ENCODE data around the gene MAP3K10. TPM values are rescaled to one million over a fixed set of nuclear protein-coding genes. Genes with fewer than 3 reads are reported as not detected.
"Not testable (repeated sequence)": the region's sequence is repeated elsewhere in the genome, so short reads cannot be mapped to it uniquely, and the experiment has no call there.

MAP3K10 gene
- total and polyA plus RNA-seq, 4 donors: 11.1 to 99.7 (median 50.6) TPM

DNA sequence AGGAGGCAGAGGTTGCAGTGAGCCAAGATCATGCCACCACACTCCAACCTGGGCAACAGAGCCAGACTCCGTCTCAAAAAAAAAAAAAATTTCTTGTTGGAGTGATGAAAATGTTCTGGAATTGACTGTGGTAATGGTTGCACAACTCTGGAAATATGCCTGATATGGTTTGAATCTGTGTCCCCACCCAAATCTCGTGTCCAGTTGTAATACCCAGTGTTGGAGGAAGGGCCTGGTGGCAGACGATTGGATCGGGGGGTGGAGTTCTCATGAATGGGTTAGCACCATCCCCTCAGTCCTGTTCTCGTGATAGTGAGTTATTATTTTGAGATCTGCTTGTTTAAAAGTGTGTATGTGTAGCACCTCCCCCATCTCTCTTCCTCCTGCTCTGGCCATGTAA lies 41.1 kb upstream of the MAP3K10 start:
- Histone ChIP-seq H3K9me3 (ENCODE audit: control insufficient read depth, insufficient read depth, low read length) (no peaks in the 10 kb centered on the region), H3K36me3 (ENCODE audit: control insufficient read depth, insufficient read depth, low read length) (no peaks in the 10 kb centered on the region), H3K27me3 (ENCODE audit: control insufficient read depth, insufficient read depth, low read length) (peaks cover 2% of the 10 kb centered on the region), H3K4me3 (ENCODE audit: low read depth, low read length) (no peak overlapping the region), H3K4me1 (ENCODE audit: control insufficient read depth, insufficient read depth, low read length) (no peaks in the 10 kb centered on the region), H3K27ac (ENCODE audit: low read depth, low read length) (no peak overlapping the region)
- no peak for DNase-seq (ENCODE audit: low read depth in 4 of 6, low spot score in 6 of 6)
- WGBS (ENCODE audit: insufficient coverage): 100% methylated on average over 2 of the region's 5 CpGs

DNA sequence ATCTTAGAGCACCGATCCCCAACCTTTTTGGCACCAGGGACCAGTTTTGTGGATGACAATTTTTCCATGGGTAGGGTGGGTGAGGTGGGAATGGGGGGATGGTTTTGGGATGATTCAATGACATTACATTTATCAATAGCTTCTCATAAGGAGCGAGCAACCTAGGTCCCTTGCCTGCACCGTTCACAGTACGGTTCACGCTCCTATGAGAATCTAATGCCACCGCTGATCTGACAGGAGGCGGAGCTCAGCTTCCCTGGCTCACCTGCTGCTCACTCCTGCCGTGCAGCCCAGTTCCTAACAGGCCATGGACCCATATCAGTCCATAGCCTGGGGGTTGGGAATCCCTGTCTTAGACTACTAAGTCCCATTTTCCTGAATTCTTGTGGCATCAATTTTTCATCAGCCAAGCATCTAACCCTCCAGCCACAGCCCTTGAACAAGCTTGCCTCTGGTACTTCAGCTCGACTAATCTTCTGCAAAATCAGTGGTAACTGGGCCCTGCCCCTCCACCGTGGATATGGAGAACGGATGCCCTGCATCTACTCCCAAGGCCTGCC lies 37.0 kb upstream of the MAP3K10 start:
- H3K27ac ChIP-seq (ENCODE audit: low read depth, low read length): no peak overlapping the region
- H3K4me1 ChIP-seq (ENCODE audit: control insufficient read depth, insufficient read depth, low read length): no peaks in the 10 kb centered on the region
- no peaks in the 10 kb centered on the region for H3K27me3 ChIP-seq (ENCODE audit: control insufficient read depth, insufficient read depth, low read length)
- H3K4me3 ChIP-seq (ENCODE audit: low read depth, low read length): no peak overlapping the region
- no peaks in the 10 kb centered on the region for H3K36me3 ChIP-seq (ENCODE audit: control insufficient read depth, insufficient read depth, low read length)
- no peaks in the 10 kb centered on the region for H3K9me3 ChIP-seq (ENCODE audit: control insufficient read depth, insufficient read depth, low read length)
- no peak for DNase-seq (ENCODE audit: low read depth in 4 of 6, low spot score in 6 of 6)
- 83% methylated on average over 8 of the region's 11 CpGs for WGBS (ENCODE audit: insufficient coverage)

DNA sequence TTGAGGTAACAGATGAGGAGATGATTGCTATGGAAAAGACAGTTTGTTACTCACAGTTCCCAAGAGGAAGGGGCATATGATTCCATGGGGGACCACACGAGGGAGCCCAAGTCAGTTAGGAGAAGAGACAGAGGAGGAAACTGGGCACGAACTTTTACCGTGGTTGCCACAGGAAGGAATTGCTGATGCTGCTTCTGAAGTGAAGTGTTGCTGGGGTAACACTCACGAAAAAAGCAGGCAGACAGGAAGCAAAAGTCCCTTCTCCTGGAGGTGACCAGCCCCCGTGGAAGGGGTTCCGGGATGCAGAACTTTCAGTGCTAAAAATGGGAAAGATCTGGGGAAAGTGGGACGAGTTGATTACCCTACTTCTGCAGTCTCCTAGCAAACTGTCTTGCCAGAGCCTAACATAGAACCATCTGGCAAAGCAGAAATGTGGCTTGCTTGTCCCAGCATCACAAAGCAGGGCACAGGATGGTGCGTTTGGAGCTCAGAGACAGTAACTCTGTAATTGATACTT lies 35.4 kb upstream of the MAP3K10 start:
- Histone ChIP-seq H3K4me3 (ENCODE audit: low read depth, low read length) (no peak overlapping the region), H3K4me1 (ENCODE audit: control insufficient read depth, insufficient read depth, low read length) (no peaks in the 10 kb centered on the region), H3K27ac (ENCODE audit: low read depth, low read length) (no peak overlapping the region), H3K36me3 (ENCODE audit: control insufficient read depth, insufficient read depth, low read length) (no peaks in the 10 kb centered on the region), H3K27me3 (ENCODE audit: control insufficient read depth, insufficient read depth, low read length) (no peaks in the 10 kb centered on the region), H3K9me3 (ENCODE audit: control insufficient read depth, insufficient read depth, low read length) (no peaks in the 10 kb centered on the region)
- WGBS (ENCODE audit: insufficient coverage): 59% methylated on average over 6 of the region's 8 CpGs
- DNase-seq (ENCODE audit: low read depth in 4 of 6, low spot score in 6 of 6): peak in 1 of 6 donors; percentile 63

DNA sequence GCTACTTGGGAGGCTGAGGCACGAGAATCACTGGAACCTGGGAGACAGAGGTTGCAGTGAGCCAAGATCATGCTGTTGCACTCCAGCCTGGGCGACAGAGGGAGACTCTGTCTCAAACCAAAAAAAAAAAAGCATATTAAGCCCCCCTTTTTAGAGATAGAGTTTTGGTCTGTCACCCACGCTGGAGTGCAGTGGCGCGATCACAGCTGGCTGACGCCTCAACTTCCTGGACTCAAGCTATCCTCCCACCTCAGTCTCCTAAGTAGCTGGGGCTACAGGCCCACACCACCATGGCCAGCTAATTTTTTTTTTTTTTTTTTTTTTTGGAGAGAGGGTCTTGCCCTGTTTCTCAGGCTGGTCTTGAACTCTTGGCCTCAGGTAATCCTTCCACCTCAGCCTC lies 34.2 kb upstream of the MAP3K10 start:
- no peak for DNase-seq (ENCODE audit: low read depth in 4 of 6, low spot score in 6 of 6)
- 63% methylated on average over 1 of the region's 6 CpGs for WGBS (ENCODE audit: insufficient coverage)
- H3K27me3 ChIP-seq (ENCODE audit: control insufficient read depth, insufficient read depth, low read length): no peaks in the 10 kb centered on the region

DNA sequence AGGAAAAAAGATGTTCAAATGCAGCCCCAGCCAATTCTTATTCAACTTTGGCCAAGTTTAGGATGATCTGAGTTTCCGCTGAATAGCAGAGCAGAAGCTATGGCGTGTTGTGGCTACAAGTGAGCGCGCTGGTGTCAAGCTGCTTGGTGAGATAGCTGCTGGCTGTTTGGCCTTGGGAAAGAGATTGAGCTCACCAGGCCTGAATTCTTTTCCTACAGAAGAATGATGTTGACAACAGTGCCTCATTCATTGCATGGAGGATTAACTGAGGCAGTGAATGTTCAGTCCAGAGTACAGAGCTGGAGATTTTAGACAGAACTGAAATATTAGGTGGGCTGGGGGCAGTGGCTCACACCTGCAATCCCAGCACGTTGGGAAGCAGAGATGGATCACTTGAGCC lies 31.5 kb upstream of the MAP3K10 start:
- no peaks in the 10 kb centered on the region for H3K36me3 ChIP-seq (ENCODE audit: control insufficient read depth, insufficient read depth, low read length)
- no peak overlapping the region for H3K27ac ChIP-seq (ENCODE audit: low read depth, low read length)
- no peak for DNase-seq (ENCODE audit: low read depth in 4 of 6, low spot score in 6 of 6)
- 95% methylated on average over 3 of the region's 5 CpGs for WGBS (ENCODE audit: insufficient coverage)
- H3K4me3 ChIP-seq (ENCODE audit: low read depth, low read length): no peak overlapping the region
- no peaks in the 10 kb centered on the region for H3K9me3 ChIP-seq (ENCODE audit: control insufficient read depth, insufficient read depth, low read length)
- no peaks in the 10 kb centered on the region for H3K4me1 ChIP-seq (ENCODE audit: control insufficient read depth, insufficient read depth, low read length)
- H3K27me3 ChIP-seq (ENCODE audit: control insufficient read depth, insufficient read depth, low read length): no peaks in the 10 kb centered on the region

More for the DNA sequence above, 34.2 kb upstream of the MAP3K10 start:
- H3K36me3 ChIP-seq (ENCODE audit: control insufficient read depth, insufficient read depth, low read length): no peaks in the 10 kb centered on the region
- H3K4me1 ChIP-seq (ENCODE audit: control insufficient read depth, insufficient read depth, low read length): no peaks in the 10 kb centered on the region
- H3K4me3 ChIP-seq (ENCODE audit: low read depth, low read length): no peak overlapping the region
- no peak overlapping the region for H3K27ac ChIP-seq (ENCODE audit: low read depth, low read length)
- H3K9me3 ChIP-seq (ENCODE audit: control insufficient read depth, insufficient read depth, low read length): no peaks in the 10 kb centered on the region

DNA sequence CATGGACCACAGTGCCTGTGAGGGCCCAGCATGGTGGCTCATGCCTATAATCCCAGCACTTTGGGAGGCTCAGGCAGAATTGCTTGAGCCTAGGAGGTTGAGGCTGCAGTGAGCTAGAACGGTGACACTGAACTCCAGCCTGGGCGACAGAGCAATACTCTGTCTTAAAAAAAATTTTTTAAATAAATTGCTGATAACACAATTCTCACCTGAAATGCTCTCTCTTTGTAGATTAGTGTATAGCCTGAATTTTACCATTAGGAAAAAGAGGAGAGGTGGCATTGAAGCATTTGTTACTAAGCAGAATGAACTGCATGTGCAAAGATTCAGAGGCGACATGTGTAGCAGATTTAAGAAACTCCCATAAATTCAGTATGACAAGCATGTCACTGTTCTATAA lies 29.1 kb upstream of the MAP3K10 start:
- no CpG with 5 or more reads among the region's 3 CpGs for WGBS (ENCODE audit: insufficient coverage)

DNA sequence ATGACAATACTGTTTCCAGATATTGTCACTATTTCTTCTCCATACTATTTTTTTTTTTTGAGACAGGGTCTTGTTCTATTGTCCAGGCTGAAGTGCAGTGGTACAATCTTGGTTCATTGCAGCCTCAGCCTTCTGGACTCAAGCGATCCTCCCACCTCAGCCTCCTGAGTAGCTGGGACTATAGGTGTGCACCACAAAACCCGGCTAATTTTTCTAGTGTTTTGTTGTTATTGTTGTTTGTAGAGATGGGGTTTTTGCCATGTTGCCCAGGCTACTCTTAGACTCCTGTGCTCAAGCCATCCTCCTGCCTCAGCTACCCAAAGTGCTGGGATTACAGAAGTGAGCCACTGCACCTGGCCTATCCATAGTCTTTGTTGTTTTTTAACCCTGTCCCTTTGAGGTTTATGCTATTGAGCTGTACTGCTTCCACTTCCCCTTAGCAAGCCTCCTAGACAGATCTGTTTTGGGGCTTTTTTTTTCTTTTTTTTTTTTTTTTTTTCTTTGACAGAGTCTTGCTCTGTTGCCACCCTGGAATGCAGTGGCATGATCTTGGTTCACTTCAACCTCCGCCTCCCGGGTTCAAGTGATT lies 27.6 kb upstream of the MAP3K10 start:
- no CpG with 5 or more reads among the region's 4 CpGs for WGBS (ENCODE audit: insufficient coverage)
- no peaks in the 10 kb centered on the region for H3K9me3 ChIP-seq (ENCODE audit: control insufficient read depth, insufficient read depth, low read length)
- no peak overlapping the region for H3K4me3 ChIP-seq (ENCODE audit: low read depth, low read length)
- no peak overlapping the region for H3K27ac ChIP-seq (ENCODE audit: low read depth, low read length)
- H3K4me1 ChIP-seq (ENCODE audit: control insufficient read depth, insufficient read depth, low read length): no peaks in the 10 kb centered on the region
- no peak for DNase-seq (ENCODE audit: low read depth in 4 of 6, low spot score in 6 of 6)
- H3K36me3 ChIP-seq (ENCODE audit: control insufficient read depth, insufficient read depth, low read length): no peaks in the 10 kb centered on the region
- H3K27me3 ChIP-seq (ENCODE audit: control insufficient read depth, insufficient read depth, low read length): peaks cover 2% of the 10 kb centered on the region

More for the DNA sequence above, 29.1 kb upstream of the MAP3K10 start:
- no peak overlapping the region for H3K4me3 ChIP-seq (ENCODE audit: low read depth, low read length)
- no peaks in the 10 kb centered on the region for H3K9me3 ChIP-seq (ENCODE audit: control insufficient read depth, insufficient read depth, low read length)
- no peaks in the 10 kb centered on the region for H3K36me3 ChIP-seq (ENCODE audit: control insufficient read depth, insufficient read depth, low read length)
- no peaks in the 10 kb centered on the region for H3K4me1 ChIP-seq (ENCODE audit: control insufficient read depth, insufficient read depth, low read length)
- H3K27ac ChIP-seq (ENCODE audit: low read depth, low read length): no peak overlapping the region
- H3K27me3 ChIP-seq (ENCODE audit: control insufficient read depth, insufficient read depth, low read length): peaks cover 2% of the 10 kb centered on the region
- DNase-seq (ENCODE audit: low read depth in 4 of 6, low spot score in 6 of 6): no peak

DNA sequence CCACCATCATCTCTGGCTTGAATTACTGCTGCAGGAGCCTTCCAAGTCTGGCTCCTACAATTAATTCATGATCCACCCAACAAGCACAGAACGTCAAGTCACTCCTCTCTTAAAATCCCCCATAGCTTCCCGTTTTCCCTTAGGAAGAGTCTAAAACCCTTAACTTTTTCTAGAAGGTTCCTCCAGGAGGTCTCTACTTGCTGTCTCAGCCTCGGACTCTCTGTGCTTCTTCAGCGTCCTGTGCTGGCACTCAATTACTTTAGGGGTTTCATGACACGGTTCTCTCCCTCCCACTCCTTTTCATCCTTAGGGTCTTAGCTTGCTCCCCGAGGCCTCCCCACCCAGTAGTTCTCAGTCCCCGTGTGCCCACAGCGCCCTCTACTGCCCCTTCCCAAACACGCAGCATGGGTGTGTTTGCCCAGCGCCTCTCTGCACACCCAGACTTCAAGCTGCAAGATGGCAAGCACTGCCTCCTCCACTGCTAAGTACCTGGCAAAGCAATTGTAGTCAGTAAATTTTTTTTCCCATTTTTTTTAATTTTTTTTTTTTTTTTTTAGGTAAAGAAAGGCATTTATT lies 25.8 kb upstream of the MAP3K10 start:
- no peak overlapping the region for H3K4me3 ChIP-seq (ENCODE audit: low read depth, low read length)
- H3K27ac ChIP-seq (ENCODE audit: low read depth, low read length): no peak overlapping the region
- H3K27me3 ChIP-seq (ENCODE audit: control insufficient read depth, insufficient read depth, low read length): peaks cover 2% of the 10 kb centered on the region
- 15% methylated on average over 8 of the region's 10 CpGs for WGBS (ENCODE audit: insufficient coverage)
- H3K9me3 ChIP-seq (ENCODE audit: control insufficient read depth, insufficient read depth, low read length): no peaks in the 10 kb centered on the region
- peak in 2 of 6 donors; percentile 10 to 40 for DNase-seq (ENCODE audit: low read depth in 4 of 6, low spot score in 6 of 6)
- H3K4me1 ChIP-seq (ENCODE audit: control insufficient read depth, insufficient read depth, low read length): no peaks in the 10 kb centered on the region
- H3K36me3 ChIP-seq (ENCODE audit: control insufficient read depth, insufficient read depth, low read length): no peaks in the 10 kb centered on the region

DNA sequence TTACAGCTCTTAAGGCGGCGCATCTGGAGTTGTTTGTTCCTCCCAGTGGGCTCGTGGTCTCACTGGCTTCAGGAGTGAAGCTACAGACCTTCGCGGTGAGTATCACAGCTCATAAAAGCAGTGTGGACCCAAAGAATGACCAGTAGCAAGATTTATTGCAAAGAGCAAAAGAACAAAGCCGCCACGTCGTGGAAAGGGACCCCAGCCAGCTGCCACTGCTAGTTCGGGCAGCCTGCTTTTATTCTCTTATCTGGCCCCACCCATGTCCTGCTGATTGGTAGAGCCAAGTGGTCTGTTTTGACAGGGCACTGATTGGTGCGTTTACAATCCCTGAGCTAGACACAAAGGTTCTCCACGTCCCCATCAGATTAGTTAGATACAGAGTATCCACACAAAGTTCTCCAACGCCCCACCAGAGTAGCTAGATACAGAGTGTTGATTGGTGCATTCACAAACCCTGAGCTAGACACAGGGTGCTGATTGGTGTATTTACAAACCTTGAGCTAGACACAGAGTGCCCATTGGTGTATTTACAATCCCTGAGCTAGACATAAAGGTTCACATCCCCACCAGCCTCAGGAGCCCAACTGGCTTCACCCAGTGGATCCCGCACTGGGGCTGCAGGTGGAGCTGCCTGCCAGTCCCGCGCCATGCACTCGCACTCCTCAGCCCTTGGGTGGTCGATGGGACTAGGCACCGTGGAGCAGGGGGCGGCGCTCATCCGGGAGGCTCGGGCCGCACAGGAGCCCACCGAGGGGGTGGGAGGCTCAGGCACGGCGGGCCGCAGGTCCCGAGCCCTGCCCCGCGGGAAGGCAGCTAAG lies 21.5 kb upstream of the MAP3K10 start:
- not testable (repeated sequence) for DNase-seq (ENCODE audit: low read depth in 4 of 6, low spot score in 6 of 6); H3K4me1 ChIP-seq (ENCODE audit: control insufficient read depth, insufficient read depth, low read length); H3K27ac ChIP-seq (ENCODE audit: low read depth, low read length); H3K36me3 ChIP-seq (ENCODE audit: control insufficient read depth, insufficient read depth, low read length); H3K27me3 ChIP-seq (ENCODE audit: control insufficient read depth, insufficient read depth, low read length); H3K4me3 ChIP-seq (ENCODE audit: low read depth, low read length); H3K9me3 ChIP-seq (ENCODE audit: control insufficient read depth, insufficient read depth, low read length)
- WGBS (ENCODE audit: insufficient coverage): 68% methylated on average over 19 of the region's 30 CpGs

All from spinal cord (tissue), 10 donors.